ENCODE measurements around the gene CCDC57.

DNA sequence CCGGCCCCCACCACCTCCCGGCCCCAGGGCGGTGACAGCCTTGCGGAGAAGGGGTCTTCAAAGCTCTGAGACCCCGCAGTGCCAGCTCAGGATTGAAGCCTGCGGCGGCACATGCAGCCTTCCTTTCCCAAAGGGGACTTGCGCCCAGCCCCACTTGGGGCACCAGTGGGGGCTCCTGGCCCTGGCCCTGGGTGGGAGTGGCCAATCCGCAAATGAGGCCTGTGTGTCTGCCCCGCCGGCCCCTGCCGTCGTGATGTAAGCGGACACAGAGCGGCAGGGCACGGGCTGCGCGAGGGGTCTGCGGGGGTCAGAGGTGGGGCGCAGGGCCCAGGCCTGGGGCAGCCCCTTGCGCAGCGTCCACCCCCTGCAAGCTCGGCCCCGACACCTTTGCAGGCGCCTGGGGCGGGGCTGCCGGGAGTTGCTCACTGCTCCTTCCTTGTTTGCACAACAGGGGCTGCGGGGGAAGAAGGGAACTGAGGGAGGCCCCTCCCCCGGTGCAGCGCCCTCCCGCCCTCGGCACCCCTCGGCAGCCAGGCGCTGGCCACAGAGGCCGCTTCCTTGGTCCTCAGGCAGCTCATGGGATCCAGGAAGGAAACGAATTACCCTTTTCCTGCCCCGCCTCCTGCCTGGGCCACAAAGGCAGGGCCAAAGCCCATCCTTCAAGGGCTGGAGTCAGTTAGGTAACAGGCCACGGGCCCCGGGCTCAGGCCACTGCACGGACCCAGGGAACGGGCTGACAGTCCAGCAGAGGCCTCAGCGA is 19.1 kb upstream of the CCDC57 start:
- TF ChIP-seq EZH2 (IDR thresholded peaks at IDR 0.05; ENCODE audit: insufficient read depth, poor library complexity, severe bottlenecking), result no peak
- TF ChIP-seq EZH2phosphoT487 (IDR thresholded peaks at IDR 0.05; ENCODE audit: insufficient read depth, low read depth), result no peak
